GM23338 (cell line): ENCODE data around the gene NPB. TPM values are rescaled to one million over a fixed set of nuclear protein-coding genes. Genes with fewer than 3 reads are reported as not detected.

Source experiments
- ATAC-seq: fragments of 200-7000 bp; cut with Tn5 transposase; 3 replicates; pipeline ENCODE4 v1.9.1; 2020
- DNase-seq: peaks from one replicate; pipeline ENCODE4 v3.0.0-alpha.2; 2015; ENCODE audit warnings: low spot score
- H2AFZ ChIP-seq: fragments of 200-600 bp; sonication (generic); 2 replicates; pipeline ENCODE4 v1.8.0; 2016; ENCODE audit warnings: antibody characterized with exemption, mild to moderate bottlenecking, moderate library complexity
- H3F3A ChIP-seq: fragments of 200-600 bp; sonication (generic); replicated peaks from 2 replicates; pipeline ENCODE4 v1.8.0; 2017; ENCODE audit warnings: antibody characterized with exemption, mixed run types, low read depth
- H3K27ac ChIP-seq: fragments of 200-600 bp; sonication (generic); 2 replicates; pipeline ENCODE4 v1.6.1; 2016; ENCODE audit warnings: low read depth
- H3K27me3 ChIP-seq: fragments of 200-600 bp; sonication (generic); 2 replicates; pipeline ENCODE4 v1.8.0; 2016; ENCODE audit warnings: mild to moderate bottlenecking, mixed run types, moderate library complexity; ENCODE audit not compliant: insufficient read depth
- H3K36me3 ChIP-seq: fragments of 200-600 bp; sonication (generic); 2 replicates; pipeline ENCODE4 v1.8.0; 2016; ENCODE audit warnings: mild to moderate bottlenecking; ENCODE audit not compliant: insufficient read depth
- H3K4me1 ChIP-seq: fragments of 200-600 bp; sonication (generic); 2 replicates; pipeline ENCODE4 v1.8.0; 2016; ENCODE audit warnings: mild to moderate bottlenecking, moderate library complexity; ENCODE audit not compliant: insufficient read depth
- H3K4me2 ChIP-seq: fragments of 200-600 bp; sonication (generic); 2 replicates; pipeline ENCODE4 v1.7.1; 2017; ENCODE audit warnings: mixed run types
- H3K4me3 ChIP-seq: fragments of 200-600 bp; sonication (generic); 2 replicates; pipeline ENCODE4 v1.6.1; 2016; ENCODE audit warnings: mixed run types
- H3K79me2 ChIP-seq: fragments of 200-600 bp; sonication (generic); replicated peaks from 2 replicates; pipeline ENCODE4 v1.8.0; 2017; ENCODE audit warnings: mild to moderate bottlenecking; ENCODE audit not compliant: insufficient read depth
- H3K9me2 ChIP-seq: fragments of 200-600 bp; sonication (generic); 2 replicates; pipeline ENCODE4 v1.8.0; 2017; ENCODE audit not compliant: insufficient read depth
- H4K20me1 ChIP-seq: fragments of 200-600 bp; sonication (generic); replicated peaks from 2 replicates; pipeline ENCODE4 v1.8.0; 2017; ENCODE audit warnings: mild to moderate bottlenecking; ENCODE audit not compliant: insufficient read depth
- H3K27ac Mint-ChIP-seq: 2 replicates; pipeline ENCODE4 v1.8.0; 2020; ENCODE audit warnings: inconsistent platforms, mild to moderate bottlenecking, moderate library complexity, mixed read lengths
- H3K27me3 Mint-ChIP-seq: 3 replicates; pipeline ENCODE4 v1.8.0; 2022; ENCODE audit warnings: low read depth, mild to moderate bottlenecking, moderate library complexity, mixed read lengths, inconsistent platforms; ENCODE audit not compliant: insufficient read depth, poor library complexity
- H3K36me3 Mint-ChIP-seq: 3 replicates; pipeline ENCODE4 v1.8.0; 2021; ENCODE audit warnings: low read depth, mild to moderate bottlenecking, inconsistent platforms, moderate library complexity, mixed read lengths
- H3K4me1 Mint-ChIP-seq: 3 replicates; pipeline ENCODE4 v1.8.0; 2020; ENCODE audit warnings: mild to moderate bottlenecking, inconsistent platforms, mixed read lengths
- H3K4me3 Mint-ChIP-seq: 3 replicates; pipeline ENCODE4 v1.8.0; 2021; ENCODE audit warnings: moderate library complexity, mild to moderate bottlenecking, inconsistent platforms, mixed read lengths
- H3K9me3 Mint-ChIP-seq: 3 replicates; pipeline ENCODE4 v1.8.0; 2020; ENCODE audit warnings: moderate library complexity, mild to moderate bottlenecking, inconsistent platforms, mixed read lengths
- CTCF ChIP-seq, 2 experiments: fragments of 200-600 bp in 1 of 2; sonication (generic) in 1 of 2; conservative IDR thresholded peaks; 2 replicates each; pipeline versions ENCODE4 v1.5.1 to v1.6.1; 2016 to 2017; ENCODE audit warnings: antibody characterized with exemption in 2 of 2, low read depth in 2 of 2, mild to moderate bottlenecking in 2 of 2, moderate library complexity in 1 of 2
- EZH2phosphoT487 ChIP-seq: fragments of 200-600 bp; sonication (generic); IDR thresholded peaks from one replicate; pipeline ENCODE4 v1.8.1; 2018; ENCODE audit warnings: antibody characterized with exemption; ENCODE audit not compliant: unreplicated experiment
- POLR2AphosphoS5 ChIP-seq: IDR thresholded peaks from 2 replicates; pipeline ENCODE4 v1.6.1; 2016; ENCODE audit warnings: antibody characterized with exemption, low read depth
- polyA plus RNA-seq: library from polyadenylated mRNA; unstranded; fragments of >200 nt; fragmentation: Nextera tagmentation; extraction: Ambion mirVana; gene quantifications from 2 replicates; pipeline ENCODE4 v1.2.1, GENCODE V29; 2016
- total RNA-seq: library from RNA; depleted of rRNA; stranded (reverse); fragments of >200 nt; shearing (Covaris generic); gene quantifications from 2 replicates; pipeline ENCODE4 v1.2.3, GENCODE V29; 2014
- TF ChIP-seq, protein P1 (sequence below): fragments of 250-450 bp; sonication (Bioruptor Pico); IDR thresholded peaks from 2 replicates; pipeline ENCODE4 v1.5.0; 2020; ENCODE audit warnings: mild to moderate bottlenecking, moderate library complexity

Gene NPB
- total and polyA plus RNA-seq, 2 experiments from 2014 or later: 3.6 to 3.8 TPM

DNA sequence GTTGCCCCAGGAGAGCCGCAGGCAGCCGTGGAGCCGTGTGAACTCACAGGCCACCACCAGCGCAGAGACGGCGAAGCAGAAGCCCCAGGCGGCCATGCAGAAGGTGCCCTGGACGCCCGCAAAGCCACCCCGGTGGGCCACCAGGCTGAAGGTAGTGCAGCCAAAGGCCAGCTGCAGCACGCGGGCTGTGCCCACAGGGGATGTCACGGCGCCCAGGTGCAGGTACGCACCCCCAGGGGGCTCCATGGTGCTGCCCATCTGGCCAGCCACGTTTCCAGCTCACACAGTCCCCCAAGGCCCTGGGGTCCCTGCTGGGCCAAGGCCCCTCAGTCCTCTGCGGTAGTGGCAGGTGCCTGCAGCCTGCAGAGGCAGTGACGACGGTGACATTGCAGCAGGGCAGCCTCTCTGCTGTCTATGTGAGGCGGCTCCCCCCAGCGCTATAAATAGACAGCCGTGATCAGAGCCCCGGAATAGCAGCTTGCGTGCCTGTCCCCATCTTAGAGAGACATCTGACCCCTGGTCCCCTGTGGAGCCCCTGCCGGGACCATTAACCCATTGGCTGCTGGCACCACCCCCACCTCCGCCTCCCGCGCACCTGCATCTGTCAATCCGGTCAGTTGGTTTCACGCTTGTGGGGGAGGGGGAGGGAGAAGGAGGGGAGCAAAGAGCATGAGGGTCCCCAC lies 39.6 kb downstream of the NPB start:
- H3K27ac ChIP-seq: no peak overlapping the region
- H2AFZ ChIP-seq: peak overlapping the region; percentile 83
- peak overlapping the region; percentile 74 for H3K4me2 ChIP-seq
- peak overlapping the region; percentile 52 for H3K4me3 Mint-ChIP-seq
- H4K20me1 ChIP-seq: no peaks in the 10 kb centered on the region
- H3F3A ChIP-seq: peaks cover 10% of the 10 kb centered on the region; the same call in 1 of the 2 replicates
- peaks cover 15% of the 10 kb centered on the region for H3K4me1 ChIP-seq
- peaks cover 31% of the 10 kb centered on the region for H3K27me3 Mint-ChIP-seq
- H3K27me3 ChIP-seq: peaks cover 4% of the 10 kb centered on the region; the same call in 1 of the 2 replicates
- peak; percentile 28 for ATAC-seq
- TF ChIP-seq CTCF (conservative IDR thresholded peaks at IDR 0.05; ENCODE audit: low read depth in 2 of 2) (peak in 1 of 2 experiments; percentile 22; a peak in 1 of 4 replicates), POLR2AphosphoS5 (no peak), EZH2phosphoT487 (no peak)
- TF ChIP-seq, protein P1, sequence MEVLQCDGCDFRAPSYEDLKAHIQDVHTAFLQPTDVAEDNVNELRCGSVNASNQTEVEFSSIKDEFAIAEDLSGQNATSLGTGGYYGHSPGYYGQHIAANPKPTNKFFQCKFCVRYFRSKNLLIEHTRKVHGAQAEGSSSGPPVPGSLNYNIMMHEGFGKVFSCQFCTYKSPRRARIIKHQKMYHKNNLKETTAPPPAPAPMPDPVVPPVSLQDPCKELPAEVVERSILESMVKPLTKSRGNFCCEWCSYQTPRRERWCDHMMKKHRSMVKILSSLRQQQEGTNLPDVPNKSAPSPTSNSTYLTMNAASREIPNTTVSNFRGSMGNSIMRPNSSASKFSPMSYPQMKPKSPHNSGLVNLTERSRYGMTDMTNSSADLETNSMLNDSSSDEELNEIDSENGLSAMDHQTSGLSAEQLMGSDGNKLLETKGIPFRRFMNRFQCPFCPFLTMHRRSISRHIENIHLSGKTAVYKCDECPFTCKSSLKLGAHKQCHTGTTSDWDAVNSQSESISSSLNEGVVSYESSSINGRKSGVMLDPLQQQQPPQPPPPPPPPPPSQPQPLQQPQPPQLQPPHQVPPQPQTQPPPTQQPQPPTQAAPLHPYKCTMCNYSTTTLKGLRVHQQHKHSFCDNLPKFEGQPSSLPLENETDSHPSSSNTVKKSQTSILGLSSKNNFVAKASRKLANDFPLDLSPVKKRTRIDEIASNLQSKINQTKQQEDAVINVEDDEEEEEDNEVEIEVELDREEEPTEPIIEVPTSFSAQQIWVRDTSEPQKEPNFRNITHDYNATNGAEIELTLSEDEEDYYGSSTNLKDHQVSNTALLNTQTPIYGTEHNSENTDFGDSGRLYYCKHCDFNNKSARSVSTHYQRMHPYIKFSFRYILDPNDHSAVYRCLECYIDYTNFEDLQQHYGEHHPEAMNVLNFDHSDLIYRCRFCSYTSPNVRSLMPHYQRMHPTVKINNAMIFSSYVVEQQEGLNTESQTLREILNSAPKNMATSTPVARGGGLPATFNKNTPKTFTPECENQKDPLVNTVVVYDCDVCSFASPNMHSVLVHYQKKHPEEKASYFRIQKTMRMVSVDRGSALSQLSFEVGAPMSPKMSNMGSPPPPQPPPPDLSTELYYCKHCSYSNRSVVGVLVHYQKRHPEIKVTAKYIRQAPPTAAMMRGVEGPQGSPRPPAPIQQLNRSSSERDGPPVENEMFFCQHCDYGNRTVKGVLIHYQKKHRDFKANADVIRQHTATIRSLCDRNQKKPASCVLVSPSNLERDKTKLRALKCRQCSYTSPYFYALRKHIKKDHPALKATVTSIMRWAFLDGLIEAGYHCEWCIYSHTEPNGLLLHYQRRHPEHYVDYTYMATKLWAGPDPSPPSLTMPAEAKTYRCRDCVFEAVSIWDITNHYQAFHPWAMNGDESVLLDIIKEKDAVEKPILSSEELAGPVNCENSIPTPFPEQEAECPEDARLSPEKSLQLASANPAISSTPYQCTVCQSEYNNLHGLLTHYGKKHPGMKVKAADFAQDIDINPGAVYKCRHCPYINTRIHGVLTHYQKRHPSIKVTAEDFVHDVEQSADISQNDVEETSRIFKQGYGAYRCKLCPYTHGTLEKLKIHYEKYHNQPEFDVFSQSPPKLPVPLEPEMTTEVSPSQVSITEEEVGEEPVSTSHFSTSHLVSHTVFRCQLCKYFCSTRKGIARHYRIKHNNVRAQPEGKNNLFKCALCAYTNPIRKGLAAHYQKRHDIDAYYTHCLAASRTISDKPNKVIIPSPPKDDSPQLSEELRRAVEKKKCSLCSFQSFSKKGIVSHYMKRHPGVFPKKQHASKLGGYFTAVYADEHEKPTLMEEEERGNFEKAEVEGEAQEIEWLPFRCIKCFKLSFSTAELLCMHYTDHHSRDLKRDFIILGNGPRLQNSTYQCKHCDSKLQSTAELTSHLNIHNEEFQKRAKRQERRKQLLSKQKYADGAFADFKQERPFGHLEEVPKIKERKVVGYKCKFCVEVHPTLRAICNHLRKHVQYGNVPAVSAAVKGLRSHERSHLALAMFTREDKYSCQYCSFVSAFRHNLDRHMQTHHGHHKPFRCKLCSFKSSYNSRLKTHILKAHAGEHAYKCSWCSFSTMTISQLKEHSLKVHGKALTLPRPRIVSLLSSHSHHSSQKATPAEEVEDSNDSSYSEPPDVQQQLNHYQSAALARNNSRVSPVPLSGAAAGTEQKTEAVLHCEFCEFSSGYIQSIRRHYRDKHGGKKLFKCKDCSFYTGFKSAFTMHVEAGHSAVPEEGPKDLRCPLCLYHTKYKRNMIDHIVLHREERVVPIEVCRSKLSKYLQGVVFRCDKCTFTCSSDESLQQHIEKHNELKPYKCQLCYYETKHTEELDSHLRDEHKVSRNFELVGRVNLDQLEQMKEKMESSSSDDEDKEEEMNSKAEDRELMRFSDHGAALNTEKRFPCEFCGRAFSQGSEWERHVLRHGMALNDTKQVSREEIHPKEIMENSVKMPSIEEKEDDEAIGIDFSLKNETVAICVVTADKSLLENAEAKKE (CRISPR knock-in tag): no peak
- H3K36me3 Mint-ChIP-seq: peaks cover 2% of the 10 kb centered on the region; the same call in 1 of the 3 replicates
- H3K9me3 Mint-ChIP-seq: no peaks in the 10 kb centered on the region
- H3K36me3 ChIP-seq: no peaks in the 10 kb centered on the region
- H3K9me2 ChIP-seq: no peaks in the 10 kb centered on the region
- peak; percentile 75 for DNase-seq
- peaks cover 15% of the 10 kb centered on the region for H3K4me1 Mint-ChIP-seq
- H3K4me3 ChIP-seq: peak overlapping the region; percentile 40
- no peak overlapping the region for H3K27ac Mint-ChIP-seq
- peaks cover 3% of the 10 kb centered on the region; the same call in 1 of the 2 replicates for H3K79me2 ChIP-seq
